GM18519 (cell line): Measurements from ENCODE around the gene GABRA4.

Source experiments
- ATAC-seq: cut with Tn5 transposase; IDR thresholded peaks from one replicate; pipeline ENCODE4 v1.9.1; 2021; ENCODE audit warnings: mild to moderate bottlenecking, moderate library complexity; ENCODE audit not compliant: unreplicated experiment, low FRiP score

Gene GABRA4

GRCh38 chr4:46993075-46994006, at the start of gene GABRA4:
Gene GABRA4, minus strand, starts transcription at chr4:46993581. Its CDS starts 157 bp downstream, at chr4:46993424.
- ATAC-seq, result no peak

- no peak for ATAC-seq
Measured at GRCh38 chr4:47040828-47041227, 47.4 kb upstream of the GABRA4 start.

- no peak for ATAC-seq
Measured at GRCh38 chr4:47038263-47038662, 44.9 kb upstream of the GABRA4 start.

- ATAC-seq, result peak; percentile 71
Measured at GRCh38 chr4:47032405-47033106, 39.2 kb upstream of the GABRA4 start.

- no peak for ATAC-seq
Measured at GRCh38 chr4:47031751-47032404, 38.5 kb upstream of the GABRA4 start.

- ATAC-seq, result no peak
Measured at GRCh38 chr4:47031011-47031678, 37.8 kb upstream of the GABRA4 start, which contains the start of gene GABRB1. Gene GABRB1, plus strand, starts transcription at chr4:47031567.

- ATAC-seq, result no peak
Measured at GRCh38 chr4:47017494-47017893, 24.1 kb upstream of the GABRA4 start.

- ATAC-seq, result no peak
Measured at GRCh38 chr4:47017081-47017480, 23.7 kb upstream of the GABRA4 start.

GRCh38 chr4:47013373-47013772, 20.0 kb upstream of the GABRA4 start:
- ATAC-seq, result no peak

GRCh38 chr4:47012676-47013075, 19.3 kb upstream of the GABRA4 start:
- ATAC-seq, result no peak

- peak; percentile 76 for ATAC-seq
Measured at GRCh38 chr4:47010912-47011446, 17.6 kb upstream of the GABRA4 start.

- no peak for ATAC-seq
Measured at GRCh38 chr4:47010347-47010911, 17.0 kb upstream of the GABRA4 start.

GRCh38 chr4:47002580-47002979, 9.2 kb upstream of the GABRA4 start:
- peak; percentile 50 for ATAC-seq

- no peak for ATAC-seq
Measured at GRCh38 chr4:47000406-47000805, 7.0 kb upstream of the GABRA4 start.

GRCh38 chr4:46999566-46999965, 6.2 kb upstream of the GABRA4 start:
- no peak for ATAC-seq

GRCh38 chr4:46994007-46994405, 625 bp upstream of the GABRA4 start:
- no peak for ATAC-seq

GRCh38 chr4:46992338-46992737, 1.0 kb downstream of the GABRA4 start:
- ATAC-seq, result no peak

- ATAC-seq, result no peak
Measured at GRCh38 chr4:46986922-46987638, 6.3 kb downstream of the GABRA4 start.

GRCh38 chr4:46984781-46985180, 8.6 kb downstream of the GABRA4 start:
- ATAC-seq, result no peak
